A673 (cell line): ENCODE results near the gene SLC51A. TPM values are rescaled to one million over a fixed set of nuclear protein-coding genes. Genes with fewer than 3 reads are reported as not detected.
"Not testable (repeated sequence)": the region's sequence is repeated elsewhere in the genome, so short reads cannot be mapped to it uniquely, and the experiment has no call there.

Experiments used
- BruUV-seq: library from RNA; stranded (reverse); fragments of 400-500 nt; replicated peaks from 2 replicates; lab custom pipeline; 2021; lab: Mats Ljungman, UMichigan
- CTCF ChIA-PET: fragments of 300-600 bp; sonication (Branson Sonifier 250); formaldehyde crosslinking; loops from one replicate; lab custom pipeline; 2022; ENCODE audit warnings: antibody characterized with exemption; lab: Charles Lee
- POLR2A ChIA-PET: fragments of 300-600 bp; sonication (Branson Sonifier 250); formaldehyde crosslinking; loops from one replicate; lab custom pipeline; 2022; ENCODE audit warnings: antibody characterized with exemption; ENCODE audit not compliant: low non-redundant PET; lab: Charles Lee
- DNase-seq: peaks from one replicate; pipeline ENCODE4 v3.0.0-alpha.2; 2015; ENCODE audit warnings: low spot score
- H3K27ac ChIP-seq: fragments of 200-600 bp; sonication (generic); 2 replicates; pipeline ENCODE4 v1.5.1; 2016; ENCODE audit warnings: mixed run types, low read depth, mild to moderate bottlenecking, mixed read lengths, antibody characterized with exemption, low read length; ENCODE audit not compliant: poor library complexity, severe bottlenecking
- H3K27me3 ChIP-seq: fragments of 200-600 bp; sonication (generic); replicated peaks from 2 replicates; pipeline ENCODE4 v1.6.1; 2017; ENCODE audit warnings: mixed run types, low read depth, mild to moderate bottlenecking, mixed read lengths, antibody characterized with exemption, low read length; ENCODE audit not compliant: insufficient read depth, poor library complexity
- H3K36me3 ChIP-seq: fragments of 200-600 bp; sonication (generic); 2 replicates; pipeline ENCODE4 v1.6.1; 2016; ENCODE audit warnings: mixed run types, mild to moderate bottlenecking, mixed read lengths, antibody characterized with exemption, low read length; ENCODE audit not compliant: insufficient read depth, poor library complexity, severe bottlenecking
- H3K4me1 ChIP-seq: fragments of 200-600 bp; sonication (generic); 2 replicates; pipeline ENCODE4 v1.6.1; 2017; ENCODE audit warnings: mixed run types, mild to moderate bottlenecking, mixed read lengths, antibody characterized with exemption, low read length; ENCODE audit not compliant: insufficient read depth, poor library complexity, severe bottlenecking
- H3K4me3 ChIP-seq: fragments of 200-600 bp; sonication (generic); 2 replicates; pipeline ENCODE4 v1.5.1; 2016; ENCODE audit warnings: low read depth, mixed run types, mild to moderate bottlenecking, mixed read lengths, low read length; ENCODE audit not compliant: poor library complexity, severe bottlenecking
- H3K9me3 ChIP-seq: fragments of 200-600 bp; sonication (generic); 2 replicates; pipeline ENCODE4 v1.6.1; 2016; ENCODE audit warnings: mixed run types, low read depth, mild to moderate bottlenecking, mixed read lengths, antibody characterized with exemption, low read length; ENCODE audit not compliant: poor library complexity, severe bottlenecking
- EZH2 ChIP-seq: fragments of 200-600 bp; sonication (generic); IDR thresholded peaks from 2 replicates; pipeline ENCODE4 v1.6.1; 2017; ENCODE audit warnings: borderline replicate concordance, low read depth, mild to moderate bottlenecking, mixed read lengths, antibody characterized with exemption, low read length; ENCODE audit not compliant: poor library complexity, severe bottlenecking
- intact Hi-C: fragments of 100-400 bp; cut with micrococcal nuclease; formaldehyde crosslinking; loops from one replicate; pipeline ENCODE4 v1.10.0; 2022; ENCODE audit not compliant: unreplicated experiment
- total RNA-seq: library from RNA; stranded (reverse); gene quantifications from 2 replicates; pipeline ENCODE4 v1.2.3, GENCODE V29; 2021
- TF ChIP-seq, protein P1 (sequence below): fragments of 300-800, 200-600 bp; sonication (generic); conservative IDR thresholded peaks from 2 replicates; pipeline ENCODE4 v1.5.1; 2017; ENCODE audit warnings: low read depth, mild to moderate bottlenecking, antibody characterized with exemption, low read length, moderate library complexity, mixed read lengths

The SLC51A gene
- total RNA-seq, 1 experiment from 2014 or later, result not detected

DNA sequence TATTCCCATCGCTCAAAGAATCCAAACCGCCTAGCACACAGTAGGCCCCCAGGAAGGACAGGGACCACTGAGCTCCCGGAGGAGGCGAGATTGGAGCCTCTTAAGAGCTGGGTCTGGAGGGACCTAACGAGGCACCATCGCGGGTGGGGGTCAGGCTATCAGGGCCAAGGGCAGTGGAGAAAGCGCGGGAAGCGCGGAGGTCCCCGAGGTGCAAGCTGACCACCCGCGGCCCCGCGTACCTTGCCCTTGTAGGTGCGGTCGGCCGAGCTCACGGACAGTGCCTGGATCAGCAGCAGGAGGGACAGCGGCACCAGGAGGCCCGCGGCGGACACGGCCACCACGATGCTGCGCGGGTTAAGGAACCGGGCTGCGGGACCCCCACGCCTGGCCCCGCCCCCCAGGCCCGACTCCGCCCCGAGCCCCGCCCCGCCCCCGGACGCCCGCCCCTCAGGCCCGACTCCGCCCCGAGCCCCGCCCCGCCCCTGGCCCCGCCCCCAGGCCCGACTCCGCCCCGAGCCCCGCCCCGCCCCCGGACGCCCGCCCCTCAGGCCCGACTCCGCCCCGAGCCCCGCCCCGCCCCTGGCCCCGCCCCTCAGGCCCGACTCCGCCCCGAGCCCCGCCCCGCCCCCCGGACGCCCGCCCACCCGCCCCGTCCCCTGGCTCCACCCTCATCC, 9.0 kb upstream of the SLC51A start:
- no peaks in the 10 kb centered on the region for H3K4me1 ChIP-seq
- intact Hi-C loops, result no loop called here
- TF ChIP-seq EZH2, result no peak
- TF ChIP-seq, protein P1, sequence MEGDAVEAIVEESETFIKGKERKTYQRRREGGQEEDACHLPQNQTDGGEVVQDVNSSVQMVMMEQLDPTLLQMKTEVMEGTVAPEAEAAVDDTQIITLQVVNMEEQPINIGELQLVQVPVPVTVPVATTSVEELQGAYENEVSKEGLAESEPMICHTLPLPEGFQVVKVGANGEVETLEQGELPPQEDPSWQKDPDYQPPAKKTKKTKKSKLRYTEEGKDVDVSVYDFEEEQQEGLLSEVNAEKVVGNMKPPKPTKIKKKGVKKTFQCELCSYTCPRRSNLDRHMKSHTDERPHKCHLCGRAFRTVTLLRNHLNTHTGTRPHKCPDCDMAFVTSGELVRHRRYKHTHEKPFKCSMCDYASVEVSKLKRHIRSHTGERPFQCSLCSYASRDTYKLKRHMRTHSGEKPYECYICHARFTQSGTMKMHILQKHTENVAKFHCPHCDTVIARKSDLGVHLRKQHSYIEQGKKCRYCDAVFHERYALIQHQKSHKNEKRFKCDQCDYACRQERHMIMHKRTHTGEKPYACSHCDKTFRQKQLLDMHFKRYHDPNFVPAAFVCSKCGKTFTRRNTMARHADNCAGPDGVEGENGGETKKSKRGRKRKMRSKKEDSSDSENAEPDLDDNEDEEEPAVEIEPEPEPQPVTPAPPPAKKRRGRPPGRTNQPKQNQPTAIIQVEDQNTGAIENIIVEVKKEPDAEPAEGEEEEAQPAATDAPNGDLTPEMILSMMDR, result no peak
- no TSS peak for BruUV-seq
- no peaks in the 10 kb centered on the region for H3K9me3 ChIP-seq
- no peak overlapping the region for H3K27ac ChIP-seq
- peak overlapping the region; percentile 48 for H3K4me3 ChIP-seq
- no peak for DNase-seq
- H3K27me3 ChIP-seq, result no peaks in the 10 kb centered on the region
- ChIA-PET POLR2A (no interaction called here), CTCF (no interaction called here)
- no peaks in the 10 kb centered on the region for H3K36me3 ChIP-seq

DNA sequence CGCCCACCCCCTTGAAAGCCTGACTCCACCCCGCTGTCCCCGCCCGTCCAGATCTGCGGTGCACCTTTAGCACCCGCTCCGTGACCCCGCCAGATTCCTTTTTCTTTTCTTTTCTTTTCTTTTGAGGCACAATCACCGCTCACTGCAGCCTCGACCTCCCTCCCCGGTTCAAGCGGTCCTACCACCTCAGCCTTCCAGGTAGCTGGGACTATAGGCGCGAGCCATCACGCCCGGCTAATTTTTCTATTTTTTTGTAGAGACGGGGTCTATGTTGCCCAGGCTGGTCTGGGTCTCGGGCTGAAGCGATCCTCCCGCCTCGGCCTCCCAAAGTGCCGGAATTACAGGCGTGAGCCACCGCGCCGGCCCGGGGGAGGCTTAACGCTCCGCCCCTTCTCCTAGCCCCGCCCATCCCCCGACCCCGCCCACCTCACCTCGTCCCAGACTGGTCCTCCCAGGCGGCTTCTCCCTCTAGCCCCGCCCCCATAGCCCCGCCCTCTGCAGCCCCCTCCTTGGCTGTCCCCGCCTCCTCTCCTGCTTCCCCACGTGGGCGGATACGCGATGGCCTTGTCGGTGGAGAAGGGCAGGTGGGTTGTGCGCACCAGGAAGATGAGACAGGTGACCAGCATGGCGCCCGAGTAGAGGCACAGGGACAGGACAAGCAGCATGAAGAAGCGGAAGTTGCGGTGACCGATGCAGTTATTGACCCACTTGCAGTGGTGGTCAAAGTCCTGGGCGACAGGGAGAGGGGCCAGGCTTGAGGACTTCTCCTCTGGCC, 8.3 kb upstream of the SLC51A start:
- Histone ChIP-seq H3K4me3 (peak overlapping the region; percentile 48), H3K9me3 (no peaks in the 10 kb centered on the region), H3K4me1 (no peaks in the 10 kb centered on the region), H3K27me3 (no peaks in the 10 kb centered on the region), H3K27ac (no peak overlapping the region), H3K36me3 (no peaks in the 10 kb centered on the region)
- TF ChIP-seq, protein P1, result no peak
- no peak for TF ChIP-seq EZH2
- CTCF ChIA-PET, result no interaction called here
- intact Hi-C loops, result no loop called here
- POLR2A ChIA-PET, result no interaction called here
- peak; percentile 69 for DNase-seq
- no TSS peak for BruUV-seq

DNA sequence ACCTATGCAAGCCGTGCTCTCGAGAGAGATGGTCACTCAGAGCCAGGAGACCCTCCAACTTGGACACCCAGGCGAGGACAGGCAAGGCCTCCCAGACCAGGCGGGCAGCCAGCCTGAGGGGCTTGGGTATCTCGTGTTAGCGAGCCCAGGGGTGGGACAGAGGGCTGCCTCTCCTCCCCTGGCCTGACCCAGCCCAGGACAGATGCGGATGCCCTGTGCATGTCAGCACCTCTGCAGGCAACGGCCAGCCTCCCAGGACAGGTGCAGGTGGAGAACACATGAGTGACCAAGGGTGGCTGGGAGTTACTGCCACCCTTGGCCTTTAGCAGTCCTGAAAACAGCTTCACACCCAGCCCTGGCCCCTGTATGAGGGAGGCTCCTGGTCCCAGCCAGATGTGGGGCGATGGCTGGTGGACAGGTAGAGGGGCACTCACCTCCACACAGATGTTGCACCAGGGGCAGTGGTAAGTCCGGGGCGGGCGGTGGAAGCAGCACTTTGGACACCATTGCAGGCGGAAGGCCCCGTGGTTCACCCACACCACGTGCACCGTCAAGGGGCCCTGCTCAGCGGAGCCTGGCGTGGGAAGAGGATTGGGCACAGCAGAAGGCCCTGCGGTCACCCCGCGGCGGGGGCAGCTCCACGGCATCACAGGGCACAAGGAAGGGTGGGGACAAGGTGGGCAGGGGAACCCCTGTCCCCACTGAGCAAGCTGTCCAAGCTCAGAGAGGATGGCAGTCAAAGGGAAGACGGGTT, 7.2 kb upstream of the SLC51A start:
- TF ChIP-seq, protein P1, result no peak
- TF ChIP-seq EZH2, result no peak
- Histone ChIP-seq H3K4me3 (no peak overlapping the region), H3K27ac (no peak overlapping the region), H3K27me3 (no peaks in the 10 kb centered on the region), H3K4me1 (no peaks in the 10 kb centered on the region), H3K36me3 (no peaks in the 10 kb centered on the region), H3K9me3 (no peaks in the 10 kb centered on the region)
- ChIA-PET POLR2A (no interaction called here), CTCF (interaction anchor here (0.5 kb wide), 1 partner anchor 136 kb away, joined by 3 read pairs; no protein-coding TSS in a partner anchor)
- intact Hi-C loops, result no loop called here
- no peak for DNase-seq
- no TSS peak for BruUV-seq

DNA sequence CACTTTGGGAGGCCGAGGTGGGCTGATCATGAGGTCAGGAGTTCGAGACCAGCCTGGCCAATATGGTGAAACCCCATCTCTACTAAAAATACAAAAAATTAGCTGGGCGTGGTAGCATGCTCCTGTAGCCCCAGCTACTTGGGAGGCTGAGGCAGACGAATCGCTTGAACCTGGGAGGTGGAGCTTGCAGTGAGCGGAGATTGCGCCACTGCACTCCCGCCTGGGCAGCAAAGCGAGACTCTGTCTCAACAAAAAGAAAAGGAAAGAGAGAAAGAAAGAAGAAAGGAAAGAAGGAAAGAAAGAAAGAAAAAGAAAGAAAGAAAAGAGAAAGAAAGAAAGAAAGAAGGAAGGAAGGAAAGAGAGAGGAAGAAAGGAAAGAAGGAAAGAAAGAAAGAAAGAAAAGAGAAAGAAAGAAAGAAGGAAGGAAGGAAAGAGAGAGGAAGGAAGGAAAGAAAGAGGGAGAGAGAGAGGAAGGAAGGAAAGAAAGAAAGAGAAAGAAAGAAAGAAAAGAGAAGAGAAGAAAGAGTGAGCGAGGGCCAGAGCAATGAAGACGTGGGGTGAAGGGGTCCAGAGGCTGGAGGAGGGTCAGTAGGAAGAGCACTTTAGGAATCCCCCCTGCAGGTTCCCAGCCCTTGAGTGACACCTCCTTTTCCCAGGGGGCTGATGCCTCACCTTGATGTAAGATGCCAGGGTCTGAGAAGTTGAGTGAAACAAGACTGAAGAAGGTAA, 6.2 kb upstream of the SLC51A start:
- H3K27me3 ChIP-seq, H3K4me1 ChIP-seq, H3K27ac ChIP-seq, BruUV-seq, H3K4me3 ChIP-seq, DNase-seq, intact Hi-C loops, H3K9me3 ChIP-seq, H3K36me3 ChIP-seq, CTCF ChIA-PET: not testable (repeated sequence)
- POLR2A ChIA-PET, result interaction anchor here (0.6 kb wide), 1 partner anchor 18 kb away, joined by 10 read pairs; no protein-coding TSS in a partner anchor
